HG03378 (cell line): ENCODE results near the gene NEK5.

Source experiments
- ATAC-seq: cut with Tn5 transposase; IDR thresholded peaks from one replicate; pipeline ENCODE4 v1.9.1; 2021; ENCODE audit warnings: mild to moderate bottlenecking, moderate library complexity; ENCODE audit not compliant: unreplicated experiment

The NEK5 gene

DNA sequence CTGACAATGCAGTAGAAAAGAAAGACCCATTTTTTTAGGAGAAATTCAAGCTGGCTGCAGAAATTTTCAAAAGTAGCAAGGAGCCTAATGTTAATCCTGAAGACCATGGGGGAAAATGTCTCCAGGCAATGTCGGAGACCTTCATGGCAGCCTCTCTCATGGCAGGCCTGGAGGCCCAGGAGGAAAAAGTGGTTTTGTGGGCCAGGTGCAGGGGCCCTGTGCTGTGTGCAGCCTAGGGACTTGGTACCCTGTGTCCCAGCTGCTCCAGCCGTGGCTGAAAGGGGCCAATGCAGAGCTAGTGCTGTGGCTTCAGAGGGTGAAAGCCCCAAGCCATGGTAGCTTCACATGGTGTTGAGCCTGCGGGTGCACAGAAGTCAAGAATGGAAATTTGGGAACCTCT lies 112.6 kb downstream of the NEK5 start:
- ATAC-seq = no peak

GRCh38 chr13:52012512-52012836 lies 116.4 kb downstream of the NEK5 start:
- no peak for ATAC-seq

- ATAC-seq = peak; percentile 99
These were observed 117.0 kb downstream of the NEK5 start, which contains the start of gene ALG11 for GRCh38 chr13:52011632-52012511. Gene ALG11, plus strand, starts transcription at chr13:52012398. Its CDS starts 21 bp downstream, at chr13:52012419.

DNA sequence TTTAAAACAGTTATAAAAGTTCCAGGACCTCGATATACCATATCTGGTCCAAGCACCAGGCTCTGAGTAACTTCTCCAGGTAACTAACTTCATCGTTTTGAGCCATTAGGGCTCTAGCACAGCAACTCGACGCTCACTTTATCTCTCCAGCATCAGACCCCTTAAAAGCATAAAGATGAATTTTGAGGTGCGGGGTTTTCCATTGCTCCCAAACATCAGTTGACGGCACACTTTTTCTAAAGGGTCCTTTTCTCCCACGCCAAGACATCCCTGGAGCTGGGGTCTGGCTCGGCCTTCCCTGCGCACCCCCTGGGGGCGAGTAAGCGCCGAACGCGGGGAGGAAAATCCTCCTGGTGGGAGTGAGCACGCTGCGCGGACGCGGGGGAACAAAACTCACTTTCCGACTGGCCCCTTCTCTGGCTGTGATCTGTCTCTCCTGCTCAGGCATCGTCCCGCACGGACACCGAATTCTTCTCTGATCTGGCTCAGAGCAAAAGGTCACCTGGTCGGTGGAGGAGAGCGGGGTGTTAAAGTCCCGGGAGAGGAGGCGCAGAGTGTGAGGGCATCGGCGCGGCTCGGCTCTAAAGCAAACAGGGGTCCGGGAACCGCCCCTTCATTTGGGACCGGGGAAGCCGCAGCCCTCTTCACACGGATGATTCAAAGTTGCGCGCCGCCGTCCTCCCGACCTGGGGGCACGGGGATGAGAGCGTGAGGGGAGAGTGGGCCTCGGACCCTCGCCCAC lies 117.8 kb downstream of the NEK5 start, which contains the start of gene ATP7B:
ATP7B (minus strand) TSS at position 561 of the 742 bp plus-strand sequence; CDS start at position 448, 113 bp downstream.
- no peak for ATAC-seq

DNA sequence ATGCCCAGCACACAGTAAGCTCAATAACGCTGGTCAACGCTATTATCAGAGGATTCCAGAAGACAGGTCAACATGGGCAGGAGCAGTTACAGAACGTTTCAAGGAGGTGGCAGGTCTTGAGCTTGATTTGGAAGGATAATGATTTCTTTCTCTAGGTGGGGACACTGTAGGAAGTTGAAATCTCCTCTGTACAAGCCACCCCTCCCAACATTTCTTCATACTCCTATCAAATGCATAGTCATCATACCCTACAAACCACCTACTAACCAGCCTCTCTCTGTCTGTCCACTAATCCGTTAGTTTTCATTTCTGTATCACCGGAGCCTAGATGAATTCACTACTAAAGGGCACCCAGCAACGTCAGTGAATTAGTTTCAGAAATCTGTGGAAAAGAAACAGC lies 118.9 kb downstream of the NEK5 start:
- ATAC-seq = no peak

DNA sequence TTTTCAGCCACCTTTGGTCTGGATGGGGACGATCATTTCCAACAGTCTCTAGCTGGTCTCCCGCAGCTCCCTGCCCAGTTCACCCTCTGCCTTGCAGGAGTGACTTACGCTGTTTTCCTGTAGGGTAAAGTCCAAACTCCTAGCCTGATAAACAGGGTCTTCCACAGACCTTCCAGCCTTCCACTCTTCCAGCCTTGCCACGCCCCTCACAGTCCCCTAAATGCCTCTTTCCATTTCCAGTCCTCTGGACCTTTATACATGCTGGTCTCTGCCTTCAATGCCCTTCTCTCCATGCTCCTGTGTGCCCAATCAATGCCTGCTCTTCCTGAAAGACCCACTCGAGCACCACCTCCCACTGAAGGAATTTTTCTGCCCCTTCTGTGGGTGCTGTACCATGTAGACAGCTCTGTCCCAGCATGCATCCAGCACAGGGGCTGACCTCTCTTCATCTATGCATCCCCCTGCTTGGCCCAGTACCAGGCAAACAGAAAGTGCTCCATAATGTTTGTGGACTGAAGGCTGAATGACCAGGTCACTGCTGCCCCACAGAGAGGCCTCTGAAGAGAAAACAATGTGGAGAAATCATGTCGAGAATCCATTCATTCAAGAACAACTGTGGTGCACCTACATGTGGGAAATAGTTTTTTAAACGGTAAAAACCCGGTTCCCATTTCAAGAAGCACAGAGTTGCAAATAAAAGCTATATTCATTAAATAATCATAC lies 122.2 kb downstream of the NEK5 start:
- no peak for ATAC-seq

- ATAC-seq = no peak
These were observed 122.9 kb downstream of the NEK5 start for GRCh38 chr13:52005841-52006522.

GRCh38 chr13:52004511-52005170 lies 124.2 kb downstream of the NEK5 start:
- no peak for ATAC-seq

DNA sequence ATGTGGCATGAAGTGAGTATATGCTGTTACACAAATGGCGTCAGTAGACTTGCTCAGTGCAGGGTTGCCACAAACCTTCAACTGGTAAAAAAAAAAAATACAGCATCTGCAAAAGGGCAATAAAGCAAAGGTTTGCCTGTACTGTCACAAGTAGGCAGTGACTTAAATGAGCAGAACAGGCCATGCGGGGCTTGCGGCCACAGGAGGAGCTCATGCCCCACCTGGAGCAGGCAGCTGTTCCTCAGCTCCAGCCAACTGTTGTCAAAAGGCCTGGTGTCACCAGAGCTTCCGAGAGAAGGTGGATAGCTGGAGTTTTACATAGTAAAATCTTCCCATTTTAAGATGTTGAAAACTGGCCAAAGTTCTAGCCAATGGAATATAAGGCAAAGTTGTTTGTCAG lies 125.3 kb downstream of the NEK5 start:
- no peak for ATAC-seq

DNA sequence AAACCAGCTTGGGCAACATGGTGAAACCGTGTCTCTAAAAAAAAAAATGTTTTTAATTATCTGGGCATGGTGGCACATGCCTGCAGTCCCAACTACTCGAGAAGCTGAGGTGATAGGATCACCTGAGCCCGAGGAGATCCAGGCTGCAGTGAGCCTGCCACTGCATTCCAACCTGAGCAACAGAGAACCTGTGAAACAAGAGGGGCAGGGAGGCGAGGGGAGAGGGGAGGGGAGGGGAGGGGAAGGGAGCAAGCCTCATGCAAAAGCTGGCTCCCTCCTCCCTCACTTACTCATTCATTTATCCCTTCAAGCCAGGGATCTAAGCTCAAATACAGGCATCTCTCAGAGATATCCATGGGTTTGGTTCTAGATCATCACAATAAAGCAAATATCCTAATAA lies 126.5 kb downstream of the NEK5 start:
- ATAC-seq = no peak

GRCh38 chr13:52001120-52001731 lies 127.6 kb downstream of the NEK5 start:
- peak; percentile 90 for ATAC-seq

GRCh38 chr13:51999921-52000320 lies 129.0 kb downstream of the NEK5 start:
- no peak for ATAC-seq

- no peak for ATAC-seq
These were observed 129.4 kb downstream of the NEK5 start for GRCh38 chr13:51999510-51999911.

DNA sequence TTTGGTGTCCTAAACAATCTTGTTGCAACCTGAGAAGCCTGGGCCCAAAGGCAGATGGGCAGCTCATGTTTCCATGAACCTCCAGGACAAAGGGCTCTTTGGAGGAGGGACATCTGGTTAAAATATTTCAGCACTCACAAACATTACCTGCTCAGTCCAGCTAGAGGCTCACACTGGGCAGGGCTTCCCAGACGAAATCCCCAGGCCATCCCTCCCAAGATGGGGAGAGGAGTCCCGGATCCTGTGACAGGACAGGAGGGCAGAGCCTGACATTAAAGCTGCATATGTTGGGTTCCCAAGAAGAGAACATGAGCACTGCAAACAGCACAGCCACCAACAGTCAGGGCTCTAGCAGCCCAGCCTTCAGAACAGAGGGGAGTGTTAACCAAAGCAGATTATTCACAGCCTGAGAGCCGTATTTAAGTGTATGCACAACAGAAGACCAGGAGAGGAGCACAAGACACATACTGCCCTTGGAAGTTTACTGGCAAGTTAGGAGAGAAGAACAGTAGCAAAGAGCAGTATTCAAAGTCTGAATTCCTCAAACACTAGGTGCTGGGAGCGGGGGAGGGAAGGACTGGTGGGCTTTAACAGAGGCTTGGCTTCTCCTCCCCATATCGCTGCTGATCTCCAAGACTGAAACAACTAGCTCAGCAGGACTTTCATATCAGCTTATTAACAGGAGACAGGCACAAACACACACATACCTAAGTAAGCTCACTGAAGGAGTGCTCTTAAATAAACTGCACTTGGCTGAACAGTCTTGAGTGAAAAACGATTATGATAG lies 130.0 kb downstream of the NEK5 start:
- ATAC-seq = no peak

- ATAC-seq = no peak
These were observed 131.1 kb downstream of the NEK5 start for GRCh38 chr13:51997641-51998330.

DNA sequence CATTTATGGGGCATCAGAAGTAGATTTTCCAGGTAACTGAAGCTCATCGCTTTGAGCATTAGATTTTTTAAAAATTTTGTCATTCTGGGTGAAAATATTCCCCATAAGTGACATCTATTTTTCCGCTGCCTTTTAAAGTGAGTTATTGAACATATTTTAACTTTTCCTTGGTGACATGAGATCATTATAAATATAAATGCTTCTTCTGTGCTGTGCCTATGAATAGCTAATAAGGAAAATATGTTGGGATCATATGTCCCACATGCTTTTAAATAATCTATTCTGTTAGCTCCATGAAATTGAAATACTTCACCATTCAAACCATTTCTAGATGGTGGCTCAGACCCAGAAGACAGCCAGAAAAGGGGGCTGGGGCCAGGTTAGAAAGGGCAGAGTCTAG lies 131.7 kb downstream of the NEK5 start:
- no peak for ATAC-seq

GRCh38 chr13:51996641-51997040 lies 132.2 kb downstream of the NEK5 start:
- ATAC-seq = no peak
